Calu3 (cell line): ENCODE measurements around the gene HOXB1. TPM values are rescaled to one million over a fixed set of nuclear protein-coding genes. Genes with fewer than 3 reads are reported as not detected.

ENCODE experiments used
- BruUV-seq: library from RNA; stranded (reverse); fragments of 400-500 nt; replicated peaks from 2 replicates; lab custom pipeline; 2021; lab: Mats Ljungman, UMichigan
- CTCF ChIA-PET: fragments of 300-600 bp; sonication (Branson Sonifier 250); formaldehyde crosslinking; loops from one replicate; lab custom pipeline; 2022; ENCODE audit warnings: antibody characterized with exemption; lab: Charles Lee
- DNase-seq: peaks from one replicate; pipeline ENCODE4 v3.0.0; 2022
- H3K27ac Mint-ChIP-seq: one replicate; pipeline ENCODE4 v1.8.0; 2022; ENCODE audit warnings: mixed read lengths; ENCODE audit not compliant: unreplicated experiment
- H3K27me3 Mint-ChIP-seq: one replicate; pipeline ENCODE4 v1.8.0; 2022; ENCODE audit warnings: mixed read lengths; ENCODE audit not compliant: unreplicated experiment
- H3K36me3 Mint-ChIP-seq: one replicate; pipeline ENCODE4 v1.8.0; 2022; ENCODE audit warnings: mild to moderate bottlenecking, moderate library complexity, mixed read lengths; ENCODE audit not compliant: insufficient read depth, unreplicated experiment
- H3K4me1 Mint-ChIP-seq: one replicate; pipeline ENCODE4 v1.8.0; 2022; ENCODE audit warnings: mild to moderate bottlenecking, low read depth, mixed read lengths; ENCODE audit not compliant: unreplicated experiment
- H3K4me3 Mint-ChIP-seq: one replicate; pipeline ENCODE4 v1.8.0; 2022; ENCODE audit warnings: mild to moderate bottlenecking, low read depth, moderate library complexity, mixed read lengths; ENCODE audit not compliant: unreplicated experiment
- H3K9me3 Mint-ChIP-seq: one replicate; pipeline ENCODE4 v1.8.0; 2022; ENCODE audit warnings: low read depth, mixed read lengths; ENCODE audit not compliant: unreplicated experiment
- CTCF ChIP-seq: fragments of 200-600 bp; IDR thresholded peaks from one replicate; pipeline ENCODE4 v1.8.0; 2022; ENCODE audit warnings: antibody characterized with exemption; ENCODE audit not compliant: unreplicated experiment
- intact Hi-C: fragments of 100-400 bp; cut with micrococcal nuclease; formaldehyde crosslinking; loops from one replicate; pipeline ENCODE4 v1.10.0; 2022; ENCODE audit not compliant: unreplicated experiment
- total RNA-seq: library from RNA; stranded (reverse); gene quantifications from 2 replicates; pipeline ENCODE4 v1.2.3, GENCODE V29; 2022

HOXB1 gene
- total RNA-seq, 1 experiment from 2014 or later: not detected

GRCh38 chr17:48575673-48576478 is 45.1 kb upstream of the HOXB1 start:
- Mint-ChIP-seq H3K4me3 (no peak overlapping the region), H3K36me3 (peaks cover 100% of the 10 kb centered on the region), H3K27me3 (peaks cover 20% of the 10 kb centered on the region), H3K27ac (peak overlapping the region; percentile 66), H3K9me3 (no peaks in the 10 kb centered on the region), H3K4me1 (peaks cover 59% of the 10 kb centered on the region)
- BruUV-seq: no TSS peak
- DNase-seq: no peak
- no peak for TF ChIP-seq CTCF
- CTCF ChIA-PET: no interaction called here
- intact Hi-C loops: loop anchor here (5.0 kb wide), 2 partner anchors 34 to 284 kb away; no protein-coding TSS in a partner anchor

- CTCF ChIA-PET: interaction anchor here (1.2 kb wide), 1 partner anchor 223 kb away, joined by 3 read pairs; no protein-coding TSS in a partner anchor
- BruUV-seq: no TSS peak
- no peak for TF ChIP-seq CTCF
- intact Hi-C loops: loop anchor here (5.0 kb wide), 2 partner anchors 33 to 283 kb away; no protein-coding TSS in a partner anchor
- no peak overlapping the region for H3K4me3 Mint-ChIP-seq
- H3K27me3 Mint-ChIP-seq: peaks cover 20% of the 10 kb centered on the region
- H3K36me3 Mint-ChIP-seq: peaks cover 100% of the 10 kb centered on the region
- H3K9me3 Mint-ChIP-seq: no peaks in the 10 kb centered on the region
- peaks cover 56% of the 10 kb centered on the region for H3K4me1 Mint-ChIP-seq
- H3K27ac Mint-ChIP-seq: peak overlapping the region; percentile 66
- no peak for DNase-seq
These were observed 44.3 kb upstream of the HOXB1 start for GRCh38 chr17:48575066-48575582.

GRCh38 chr17:48574505-48575065 is 43.8 kb upstream of the HOXB1 start:
- H3K4me3 Mint-ChIP-seq: no peak overlapping the region
- no peak for TF ChIP-seq CTCF
- no TSS peak for BruUV-seq
- intact Hi-C loops: loop anchor here (5.0 kb wide), 2 partner anchors 32 to 282 kb away; no protein-coding TSS in a partner anchor
- H3K9me3 Mint-ChIP-seq: no peaks in the 10 kb centered on the region
- H3K27me3 Mint-ChIP-seq: peaks cover 15% of the 10 kb centered on the region
- no peak for DNase-seq
- CTCF ChIA-PET: interaction anchor here (1.2 kb wide), 1 partner anchor 222 kb away, joined by 3 read pairs; no protein-coding TSS in a partner anchor
- H3K27ac Mint-ChIP-seq: peak overlapping the region; percentile 66
- peaks cover 51% of the 10 kb centered on the region for H3K4me1 Mint-ChIP-seq
- H3K36me3 Mint-ChIP-seq: peaks cover 99% of the 10 kb centered on the region

- peak overlapping the region; percentile 66 for H3K27ac Mint-ChIP-seq
- H3K36me3 Mint-ChIP-seq: peaks cover 86% of the 10 kb centered on the region
- no peaks in the 10 kb centered on the region for H3K27me3 Mint-ChIP-seq
- no peak overlapping the region for H3K4me3 Mint-ChIP-seq
- CTCF ChIA-PET: no interaction called here
- peaks cover 39% of the 10 kb centered on the region for H3K4me1 Mint-ChIP-seq
- no peak for TF ChIP-seq CTCF
- no peak for DNase-seq
- intact Hi-C loops: no loop called here
- BruUV-seq: no TSS peak
- H3K9me3 Mint-ChIP-seq: no peaks in the 10 kb centered on the region
These were observed 41.1 kb upstream of the HOXB1 start for GRCh38 chr17:48571826-48572417.
